GM12872 (cell line): Measurements from ENCODE around the gene IRAK1BP1.

Experiments
- CTCF ChIP-seq: IDR thresholded peaks from 3 replicates; pipeline ENCODE4 v1.5.1; 2011; ENCODE audit warnings: low read depth, mild to moderate bottlenecking, low read length, moderate library complexity; ENCODE audit not compliant: insufficient read depth

Gene IRAK1BP1

GRCh38 chr6:78908621-78909020 lies 41.3 kb downstream of the IRAK1BP1 start:
- TF ChIP-seq CTCF: no peak

- TF ChIP-seq CTCF: no peak
Measured at GRCh38 chr6:78909391-78909790, 42.0 kb downstream of the IRAK1BP1 start.

GRCh38 chr6:78910010-78910409 lies 42.7 kb downstream of the IRAK1BP1 start:
- no peak for TF ChIP-seq CTCF

GRCh38 chr6:78910591-78911171 lies 43.3 kb downstream of the IRAK1BP1 start:
- no peak for TF ChIP-seq CTCF

- TF ChIP-seq CTCF: no peak
Measured at GRCh38 chr6:78911218-78911940, 44.0 kb downstream of the IRAK1BP1 start.

GRCh38 chr6:78916411-78916810 lies 49.1 kb downstream of the IRAK1BP1 start:
- no peak for TF ChIP-seq CTCF

GRCh38 chr6:78917788-78918187 lies 50.4 kb downstream of the IRAK1BP1 start:
- no peak for TF ChIP-seq CTCF
